HG03460 (cell line): ENCODE measurements around the gene HPRT1.

ENCODE experiments used
- ATAC-seq: cut with Tn5 transposase; IDR thresholded peaks from one replicate; pipeline ENCODE4 v1.9.1; 2021; ENCODE audit not compliant: unreplicated experiment

Gene HPRT1

DNA sequence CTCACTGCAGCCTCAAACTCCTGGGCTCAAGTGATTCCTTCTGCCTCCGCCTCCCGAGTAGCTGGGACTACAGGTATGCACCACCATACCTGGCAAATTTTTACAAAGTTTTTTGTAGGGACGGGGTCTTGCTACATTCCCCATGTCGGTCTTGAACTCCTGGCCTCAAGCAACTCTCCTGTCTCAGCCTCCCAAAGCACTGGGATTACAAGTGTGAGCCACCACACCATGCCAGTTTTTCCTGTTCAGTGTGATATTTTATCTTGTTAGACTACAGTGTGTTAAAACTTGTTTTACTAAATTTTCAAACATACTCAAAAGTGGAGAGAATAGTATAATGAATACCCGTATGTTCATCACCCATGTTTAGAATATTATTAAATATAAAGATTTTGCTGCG is 12.1 kb downstream of the HPRT1 start:
- no peak for ATAC-seq

DNA sequence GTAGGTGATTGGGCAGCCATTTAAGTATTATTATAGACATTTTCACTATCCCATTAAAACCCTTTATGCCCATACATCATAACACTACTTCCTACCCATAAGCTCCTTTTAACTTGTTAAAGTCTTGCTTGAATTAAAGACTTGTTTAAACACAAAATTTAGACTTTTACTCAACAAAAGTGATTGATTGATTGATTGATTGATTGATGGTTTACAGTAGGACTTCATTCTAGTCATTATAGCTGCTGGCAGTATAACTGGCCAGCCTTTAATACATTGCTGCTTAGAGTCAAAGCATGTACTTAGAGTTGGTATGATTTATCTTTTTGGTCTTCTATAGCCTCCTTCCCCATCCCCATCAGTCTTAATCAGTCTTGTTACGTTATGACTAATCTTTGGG is 16.3 kb downstream of the HPRT1 start:
- no peak for ATAC-seq

DNA sequence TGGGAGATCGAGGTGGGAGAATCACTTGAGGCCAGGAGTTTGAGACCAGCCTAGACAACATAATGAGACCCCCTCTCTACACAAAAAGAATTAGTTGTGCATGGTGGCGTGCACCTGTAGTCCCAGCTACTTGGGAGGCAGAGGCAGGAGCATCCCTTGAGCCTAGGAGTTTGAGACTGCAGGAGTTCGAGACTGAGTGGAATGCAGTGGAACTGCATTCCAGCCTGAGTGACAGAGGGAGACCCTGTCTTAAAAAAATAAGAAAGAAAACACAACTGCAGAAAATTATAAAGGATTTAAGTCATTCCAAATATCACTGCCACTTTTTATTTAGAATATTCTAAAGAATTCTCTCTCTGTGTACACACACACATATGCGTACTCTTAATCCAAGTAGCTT is 18.4 kb downstream of the HPRT1 start:
- ATAC-seq: no peak

DNA sequence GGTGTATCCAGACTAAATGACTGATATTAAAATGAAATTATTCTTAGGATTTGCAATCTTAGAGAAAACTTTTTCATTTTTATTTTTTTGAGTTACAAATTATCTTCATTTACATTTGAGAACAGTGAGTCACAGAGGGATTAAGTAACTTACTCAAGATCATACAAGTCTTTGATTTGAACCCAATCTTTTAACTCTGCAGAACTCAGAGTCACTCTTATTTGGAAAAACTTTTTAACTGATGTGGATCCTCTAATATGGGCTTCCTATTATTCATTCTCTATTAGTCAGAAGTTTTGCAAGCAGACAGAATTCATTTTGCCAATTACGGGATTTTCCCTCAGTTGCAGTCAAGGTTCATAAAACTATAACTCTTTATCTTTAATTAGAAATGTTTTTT is 20.1 kb downstream of the HPRT1 start:
- no peak for ATAC-seq

DNA sequence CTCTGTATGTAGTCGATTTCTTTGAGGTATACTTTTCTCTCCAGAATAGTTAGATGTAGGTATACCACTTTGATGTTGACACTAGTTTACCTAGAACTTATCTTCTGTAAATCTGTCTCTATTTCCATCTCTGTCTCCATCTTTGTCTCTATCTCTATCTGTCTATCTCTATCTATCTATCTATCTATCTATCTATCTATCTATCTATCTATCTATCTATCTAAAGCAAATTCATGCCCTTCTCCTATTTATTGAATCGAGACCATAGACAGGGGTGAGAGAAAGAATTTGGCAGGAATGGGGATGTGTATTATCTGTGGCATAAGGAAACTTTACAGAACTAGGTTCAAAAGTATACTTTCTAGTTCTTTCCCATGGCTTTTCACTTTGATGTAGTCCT is 21.4 kb downstream of the HPRT1 start:
- ATAC-seq: no peak

DNA sequence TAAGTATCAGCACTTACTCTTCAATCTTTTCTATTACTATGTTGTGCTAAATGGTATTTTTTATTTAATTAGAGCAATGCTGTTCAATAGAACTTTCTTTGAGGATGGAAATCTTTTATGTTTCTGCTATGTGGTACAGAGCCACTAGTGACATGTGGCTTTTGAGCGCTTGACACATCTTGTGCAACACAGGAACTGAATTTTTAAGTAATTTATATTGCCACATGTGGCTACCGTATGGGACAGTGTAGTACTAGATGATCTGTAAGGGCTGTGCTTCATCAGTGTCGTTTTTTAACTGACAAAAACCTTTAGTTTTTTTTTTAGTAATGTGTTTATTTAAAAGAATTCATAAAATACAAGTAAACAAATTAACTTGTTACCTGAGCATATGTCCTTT is 22.4 kb downstream of the HPRT1 start:
- no peak for ATAC-seq

DNA sequence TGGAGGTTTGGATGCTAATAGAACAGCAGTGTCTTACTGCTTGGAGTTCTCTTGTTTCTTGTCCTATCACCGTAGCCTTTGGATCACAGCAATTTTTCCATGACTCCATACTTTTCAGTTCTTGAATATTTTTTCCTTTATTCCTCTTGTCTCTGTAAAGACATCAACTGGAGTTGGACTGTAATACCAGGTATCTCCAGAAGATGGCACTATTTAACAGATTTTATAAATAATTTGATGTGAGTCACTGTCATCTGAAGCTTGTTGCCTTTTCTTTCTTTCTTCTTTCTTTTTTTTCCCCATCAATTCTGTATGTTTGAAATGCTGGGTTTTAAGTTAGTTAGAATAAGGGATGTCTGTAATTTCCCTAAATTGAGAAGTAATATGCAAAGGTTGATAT is 24.1 kb downstream of the HPRT1 start:
- no peak for ATAC-seq

DNA sequence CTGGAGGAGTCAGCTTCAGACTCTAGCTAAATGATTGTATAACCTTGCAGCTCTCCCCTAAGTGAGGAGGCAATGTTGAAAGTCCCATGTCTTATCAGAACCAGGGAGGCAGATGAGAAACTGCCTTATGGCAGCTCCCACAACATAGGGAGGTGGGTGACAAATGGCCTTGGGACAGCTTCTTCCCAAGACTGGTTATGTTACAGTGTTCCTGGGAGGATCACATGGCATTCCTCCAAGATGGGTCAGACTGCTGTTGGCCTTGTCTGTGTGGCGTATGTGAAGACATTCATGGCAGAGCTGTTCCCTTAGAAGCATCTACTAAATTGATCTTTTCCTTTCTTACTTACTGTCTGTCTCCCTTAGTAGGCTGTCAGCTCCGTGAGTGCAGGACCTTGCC is 42.0 kb downstream of the HPRT1 start:
- ATAC-seq: no peak

DNA sequence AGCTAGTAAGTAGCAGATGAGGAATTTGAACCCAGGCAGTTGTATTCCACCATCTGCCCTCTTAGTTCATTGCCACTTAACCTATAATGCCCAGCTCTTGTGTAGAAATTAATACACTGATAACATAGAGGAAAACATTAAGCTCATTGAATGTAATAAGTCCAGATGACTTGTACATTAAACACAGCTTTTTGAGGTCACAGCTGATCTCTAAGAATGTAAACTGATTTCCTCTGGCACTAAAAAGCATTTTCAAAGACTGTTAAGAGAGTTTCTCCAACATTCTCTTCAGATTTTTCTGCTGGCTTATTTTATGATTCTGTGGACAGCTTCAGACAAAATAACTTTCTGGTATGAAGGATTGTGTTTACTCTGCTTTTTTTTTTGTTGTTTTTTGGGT is 42.7 kb downstream of the HPRT1 start:
- no peak for ATAC-seq

DNA sequence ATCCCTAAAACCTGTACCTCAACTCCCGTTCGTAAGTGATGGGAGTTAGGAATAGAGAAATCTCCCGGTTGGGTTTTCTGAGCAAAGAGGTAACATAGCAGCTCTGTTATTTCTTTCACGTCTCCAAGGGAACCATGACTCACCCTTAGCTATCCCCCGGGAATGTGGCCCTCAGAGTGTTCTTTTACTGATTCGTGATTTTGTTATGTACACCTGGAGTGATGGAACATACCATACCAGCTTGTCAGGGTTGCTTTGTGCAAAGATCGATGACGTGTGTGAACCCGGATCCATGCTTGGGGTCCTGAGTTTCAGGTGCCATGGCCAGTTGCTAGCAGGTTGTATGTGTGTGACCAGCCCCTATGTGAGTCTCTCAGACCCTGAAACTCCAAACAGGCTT is 52.6 kb downstream of the HPRT1 start:
- ATAC-seq: no peak

DNA sequence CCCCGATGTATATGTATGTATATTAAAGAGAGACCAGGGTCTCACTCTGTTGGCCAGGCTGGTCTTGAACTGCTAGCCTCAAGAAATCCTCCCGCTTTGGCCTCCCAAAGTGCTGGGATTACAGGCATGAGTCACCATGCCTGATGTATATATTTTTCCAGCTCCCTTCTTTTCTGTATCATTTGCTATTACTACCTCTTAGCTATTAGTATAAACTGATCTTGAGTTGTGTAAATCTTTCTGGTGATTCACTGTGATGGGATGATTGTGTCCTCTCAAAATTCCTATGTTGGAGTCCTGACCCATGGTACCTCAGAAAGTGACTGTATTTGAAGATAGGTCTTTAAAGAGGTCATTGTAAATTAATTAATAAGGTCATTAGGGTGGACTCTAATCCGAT is 53.1 kb downstream of the HPRT1 start:
- ATAC-seq: no peak

DNA sequence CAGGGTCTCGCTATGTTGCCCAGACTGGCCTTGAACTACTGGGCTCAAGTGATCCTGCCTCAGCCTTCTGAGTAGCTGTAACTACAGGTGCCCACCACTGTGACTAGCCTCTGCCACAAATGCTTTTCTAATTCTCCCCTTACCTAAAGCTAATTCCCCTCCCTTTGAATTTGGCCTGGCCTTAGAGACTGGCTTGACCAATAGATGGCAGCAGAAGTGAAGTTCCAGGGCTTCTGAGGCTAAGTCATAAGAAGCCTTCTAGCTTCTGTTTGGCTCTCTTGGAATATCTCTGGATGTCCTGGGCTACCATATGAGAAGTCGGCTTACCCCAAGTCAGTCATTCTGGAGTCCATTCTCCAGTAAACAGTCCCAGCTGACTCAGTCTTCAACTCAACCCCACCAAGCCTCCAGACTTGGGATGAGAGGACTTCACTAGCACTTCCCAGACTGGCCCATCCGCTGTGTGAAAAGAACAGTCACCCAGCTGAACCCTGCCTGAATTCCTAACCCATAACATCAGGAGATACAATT is 61.0 kb downstream of the HPRT1 start:
- no peak for ATAC-seq

DNA sequence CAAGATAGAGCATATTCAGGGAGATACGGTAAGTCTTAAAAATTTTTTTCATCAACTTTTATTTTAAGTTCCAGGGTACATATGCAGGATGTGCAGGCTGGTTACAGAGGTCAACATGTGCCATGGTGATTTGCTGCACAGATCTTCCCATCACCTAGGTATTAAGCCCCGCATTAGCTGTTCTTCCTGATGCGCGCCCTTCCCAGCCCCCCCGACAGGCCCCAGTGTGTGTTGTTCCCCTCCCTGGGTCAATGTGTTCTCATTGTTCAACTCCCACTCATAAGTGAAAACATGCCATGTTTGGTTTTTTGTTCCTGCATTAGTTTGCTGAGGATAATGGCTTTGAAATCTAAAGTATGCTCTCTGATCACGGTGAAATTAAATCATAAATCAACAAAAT is 64.2 kb downstream of the HPRT1 start:
- no peak for ATAC-seq

DNA sequence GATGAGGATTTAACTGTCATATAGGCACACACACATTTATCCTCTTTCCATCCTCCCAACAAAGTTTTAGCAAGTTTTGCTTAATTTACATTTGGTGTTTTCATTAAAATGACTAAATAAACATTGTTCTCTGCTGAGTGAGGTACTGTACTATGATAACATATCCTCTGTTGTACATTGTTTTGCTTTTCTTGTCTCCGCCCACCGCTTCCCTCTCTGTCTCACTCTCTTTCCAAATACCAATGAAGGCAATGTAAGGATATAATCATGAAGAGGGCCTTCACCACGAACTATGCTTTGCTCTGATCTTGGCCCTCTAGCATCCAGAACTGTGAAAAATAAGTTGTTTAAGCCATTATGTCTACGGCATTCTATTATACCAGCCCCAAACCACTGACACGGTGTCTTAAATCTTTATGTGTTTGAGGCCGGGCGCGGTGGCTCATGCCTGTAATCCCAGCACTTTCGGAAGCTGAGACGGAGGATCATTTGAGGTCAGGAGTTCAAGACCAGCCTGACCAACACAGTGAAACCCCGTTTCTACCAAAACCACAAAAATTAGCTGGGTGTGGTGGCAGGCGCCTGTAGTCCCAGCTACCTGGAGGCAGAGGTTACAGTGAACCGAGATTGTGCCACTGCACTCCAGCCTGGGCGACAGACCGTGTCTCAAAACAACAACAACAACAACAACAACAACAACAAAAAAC is 65.3 kb downstream of the HPRT1 start:
- ATAC-seq: no peak

DNA sequence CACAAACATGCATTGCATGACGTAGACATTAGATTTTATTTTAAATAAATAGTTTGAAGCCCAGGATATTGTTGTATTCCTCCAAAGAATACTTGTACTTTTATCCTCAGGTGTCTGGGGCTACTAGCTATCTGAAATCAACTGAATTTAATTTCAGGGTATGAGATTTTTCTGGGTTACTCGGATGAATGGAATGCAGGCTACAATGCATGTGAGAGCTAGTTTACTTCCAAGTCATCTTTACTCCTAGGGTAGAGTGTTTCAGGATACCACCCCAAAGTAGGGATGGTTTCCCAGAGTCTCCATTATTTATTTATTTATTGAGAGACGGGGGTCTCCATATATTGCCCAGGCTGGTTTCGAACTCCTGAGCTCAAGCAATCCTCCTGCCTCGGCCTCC is 66.4 kb downstream of the HPRT1 start:
- no peak for ATAC-seq

DNA sequence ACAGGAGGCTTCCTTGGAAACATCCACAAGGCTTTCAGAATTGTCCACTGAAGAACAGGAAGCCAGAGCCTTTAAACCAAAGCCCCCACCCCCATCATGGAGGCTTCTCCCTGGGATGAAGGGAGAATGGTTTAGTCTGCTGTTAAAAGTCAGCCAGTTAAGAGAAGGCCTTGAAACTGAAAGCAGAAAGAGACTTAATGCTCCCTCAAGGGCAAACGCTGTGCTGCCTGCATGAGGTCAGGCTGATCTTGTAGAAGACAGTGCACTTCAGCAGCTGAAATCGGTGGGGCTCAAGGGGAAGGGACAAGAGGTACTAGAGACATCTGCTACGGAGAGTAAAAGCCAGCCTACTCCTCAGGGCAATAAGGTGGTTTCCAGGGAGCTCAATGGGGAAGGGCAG is 69.0 kb downstream of the HPRT1 start:
- no peak for ATAC-seq

DNA sequence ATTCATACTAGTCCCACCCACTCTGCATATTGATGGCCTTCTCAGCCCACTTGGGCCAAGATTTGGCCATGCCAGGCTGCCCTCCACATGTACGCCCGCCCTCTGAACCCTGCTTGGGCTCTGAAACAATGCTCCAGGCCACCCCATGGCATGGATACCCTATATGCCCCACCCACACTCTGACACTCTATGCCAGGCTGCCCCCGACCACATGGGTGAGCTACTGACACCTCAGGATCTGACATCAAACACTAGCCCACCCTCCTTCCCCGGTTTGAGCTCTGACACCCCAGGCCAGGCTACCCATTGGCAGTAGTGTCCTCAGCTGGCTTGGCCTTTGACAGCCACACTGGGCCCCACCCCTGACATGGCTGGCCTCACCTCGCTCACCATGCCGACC is 69.5 kb downstream of the HPRT1 start:
- no peak for ATAC-seq

DNA sequence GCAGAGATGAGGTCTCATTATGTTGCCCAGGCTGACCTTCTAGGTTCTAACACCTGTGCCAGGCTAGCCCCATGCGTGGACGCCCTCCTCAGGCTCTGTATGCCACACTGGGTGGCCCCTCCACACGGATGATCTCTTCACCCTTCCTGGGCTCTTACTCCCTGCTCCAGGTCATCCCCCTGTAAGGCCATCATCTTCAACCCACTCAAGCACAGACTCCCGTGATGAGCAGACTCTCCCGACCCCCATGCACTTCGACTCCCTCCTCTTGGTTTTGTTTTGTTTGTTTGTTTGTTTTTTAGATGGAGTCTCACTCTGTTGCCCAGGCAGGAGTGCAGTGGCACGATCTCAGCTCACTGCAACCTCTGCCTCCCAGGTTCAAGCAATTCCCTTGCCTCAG is 70.9 kb downstream of the HPRT1 start:
- no peak for ATAC-seq

DNA sequence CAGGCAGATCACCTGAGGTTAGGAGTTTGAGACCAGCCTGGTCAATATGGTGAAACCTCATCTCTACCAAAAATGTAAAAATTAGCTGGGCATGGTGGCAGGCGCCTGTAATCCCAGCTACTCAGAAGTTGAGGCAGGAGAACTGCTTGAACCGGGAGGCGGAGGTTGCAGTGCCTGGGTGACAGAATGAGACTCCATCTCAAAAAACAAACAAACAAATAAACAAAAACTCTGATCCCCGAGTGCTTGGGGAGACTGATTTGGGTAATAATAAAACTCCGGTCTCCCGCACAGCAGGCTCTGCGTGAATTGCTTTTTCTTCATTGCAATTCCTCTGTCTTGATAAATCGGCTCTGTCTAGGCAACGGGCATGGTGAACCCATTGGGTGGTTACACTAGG is 73.4 kb downstream of the HPRT1 start:
- ATAC-seq: no peak

DNA sequence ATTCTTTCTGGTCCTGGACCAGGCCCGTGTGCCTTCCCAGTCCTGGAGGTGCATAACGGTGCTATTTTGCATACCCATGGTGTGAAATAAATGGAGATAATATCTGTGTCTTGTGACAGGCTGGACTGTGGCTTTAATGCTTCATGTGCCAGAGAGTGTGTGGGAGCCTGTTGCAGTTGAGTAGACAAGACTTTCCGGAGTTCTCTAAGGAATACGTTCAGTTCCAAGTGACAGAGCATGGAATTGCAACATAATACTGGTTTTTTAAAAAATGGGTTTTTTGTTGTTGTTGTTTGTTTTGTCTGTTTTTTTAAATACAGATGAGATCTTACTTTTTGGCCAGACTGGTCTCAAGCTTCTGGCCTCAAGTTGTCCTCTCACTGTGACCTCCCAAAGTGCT is 74.0 kb downstream of the HPRT1 start:
- no peak for ATAC-seq

DNA sequence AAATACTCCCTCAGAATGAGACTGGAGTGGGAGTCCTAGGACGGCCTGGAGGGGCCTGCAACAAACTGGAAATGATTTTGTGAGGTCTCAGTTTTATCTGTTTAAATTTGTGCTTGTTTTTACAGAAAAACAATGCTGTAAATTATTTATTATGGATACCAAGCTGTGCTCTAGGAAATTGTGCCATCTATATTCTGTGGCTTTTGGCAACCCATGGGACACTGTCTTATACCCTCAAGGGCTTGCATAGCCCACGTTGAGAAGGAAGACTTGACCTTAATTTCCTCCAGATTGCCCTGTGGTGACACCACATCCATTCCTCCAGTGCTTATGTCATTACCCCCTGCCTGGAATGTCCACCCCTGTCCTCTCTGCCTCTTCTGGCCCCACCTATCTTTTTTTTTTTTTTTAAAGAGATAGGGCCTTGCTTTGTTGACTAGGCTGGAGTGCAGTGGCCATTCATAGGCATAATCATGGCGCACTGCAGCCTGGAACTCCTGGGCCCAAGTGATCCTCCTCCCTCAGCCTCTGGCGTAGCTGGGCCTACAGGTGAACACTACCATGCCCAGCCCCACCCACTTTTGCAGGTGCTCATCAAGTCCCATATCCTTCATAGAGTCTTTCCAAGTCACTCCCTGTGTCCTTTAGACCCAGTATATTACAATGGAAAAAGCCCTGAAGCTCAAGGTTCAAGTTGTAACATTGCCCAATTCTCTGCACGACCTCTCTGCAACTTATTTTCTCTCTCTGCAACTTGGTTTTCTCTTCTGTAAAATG is 77.4 kb downstream of the HPRT1 start:
- ATAC-seq: no peak

DNA sequence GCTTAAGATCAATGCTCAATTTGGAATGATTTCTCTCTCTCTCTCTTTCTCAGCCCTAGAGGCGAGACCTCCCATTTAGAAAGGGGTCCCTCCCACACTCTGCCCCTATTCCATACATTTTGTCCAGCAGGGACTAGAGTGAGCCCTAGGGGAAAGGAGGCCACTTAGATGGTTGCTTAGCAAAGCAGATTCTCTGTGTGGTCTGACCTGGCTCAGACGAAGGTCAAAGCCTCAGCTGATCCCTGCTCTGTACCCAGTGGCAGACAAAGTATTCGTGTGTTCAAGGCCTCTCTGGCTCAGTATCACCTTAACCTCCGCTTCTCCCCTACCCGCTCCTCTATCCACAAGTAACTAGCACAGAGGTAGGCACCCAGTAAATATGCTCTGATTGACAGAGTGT is 78.4 kb downstream of the HPRT1 start:
- ATAC-seq: no peak

DNA sequence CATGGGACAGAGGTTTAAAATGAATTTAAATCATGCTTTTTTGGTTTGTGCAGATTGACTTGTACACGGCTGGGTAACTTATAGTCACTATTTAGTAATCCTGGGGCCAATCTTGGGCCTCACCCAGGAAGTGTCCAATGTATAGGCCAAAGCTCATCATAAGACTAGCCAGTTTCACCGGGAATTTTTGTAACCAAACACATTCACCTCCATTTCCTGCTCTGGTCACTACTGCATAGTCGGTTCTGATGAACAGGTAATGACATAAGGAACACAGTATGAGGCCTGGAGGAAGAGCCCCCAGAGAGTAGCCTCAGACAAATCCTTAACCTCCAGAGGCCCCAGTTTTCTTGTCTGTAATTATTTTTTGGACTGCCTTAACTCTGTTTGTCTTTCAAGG is 81.9 kb downstream of the HPRT1 start:
- no peak for ATAC-seq
